GM18858 (cell line): ENCODE results near the gene ZNF217.
"Not testable (repeated sequence)": the region's sequence is repeated elsewhere in the genome, so short reads cannot be mapped to it uniquely, and the experiment has no call there.

ENCODE experiments used
- ATAC-seq: cut with Tn5 transposase; IDR thresholded peaks from one replicate; pipeline ENCODE4 v1.9.1; 2021; ENCODE audit not compliant: unreplicated experiment

ZNF217 gene

DNA sequence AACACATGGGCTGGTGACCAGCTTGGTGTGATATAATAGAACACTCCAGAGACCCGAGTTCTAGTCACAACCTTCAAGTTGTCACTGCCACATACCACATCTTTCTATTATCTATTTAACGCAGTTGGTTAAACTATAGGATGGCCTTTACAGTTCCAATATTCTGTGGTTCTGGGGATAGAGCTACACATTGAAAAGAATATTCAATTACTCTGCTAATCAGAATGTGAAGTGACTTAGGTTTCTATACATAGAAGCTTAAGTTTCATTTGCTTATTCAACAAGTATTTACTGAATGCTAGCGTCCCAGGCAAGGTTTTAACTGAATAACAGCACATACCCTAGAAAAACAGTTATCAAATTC is 9.1 kb downstream of the ZNF217 start:
- ATAC-seq, result not testable (repeated sequence)

DNA sequence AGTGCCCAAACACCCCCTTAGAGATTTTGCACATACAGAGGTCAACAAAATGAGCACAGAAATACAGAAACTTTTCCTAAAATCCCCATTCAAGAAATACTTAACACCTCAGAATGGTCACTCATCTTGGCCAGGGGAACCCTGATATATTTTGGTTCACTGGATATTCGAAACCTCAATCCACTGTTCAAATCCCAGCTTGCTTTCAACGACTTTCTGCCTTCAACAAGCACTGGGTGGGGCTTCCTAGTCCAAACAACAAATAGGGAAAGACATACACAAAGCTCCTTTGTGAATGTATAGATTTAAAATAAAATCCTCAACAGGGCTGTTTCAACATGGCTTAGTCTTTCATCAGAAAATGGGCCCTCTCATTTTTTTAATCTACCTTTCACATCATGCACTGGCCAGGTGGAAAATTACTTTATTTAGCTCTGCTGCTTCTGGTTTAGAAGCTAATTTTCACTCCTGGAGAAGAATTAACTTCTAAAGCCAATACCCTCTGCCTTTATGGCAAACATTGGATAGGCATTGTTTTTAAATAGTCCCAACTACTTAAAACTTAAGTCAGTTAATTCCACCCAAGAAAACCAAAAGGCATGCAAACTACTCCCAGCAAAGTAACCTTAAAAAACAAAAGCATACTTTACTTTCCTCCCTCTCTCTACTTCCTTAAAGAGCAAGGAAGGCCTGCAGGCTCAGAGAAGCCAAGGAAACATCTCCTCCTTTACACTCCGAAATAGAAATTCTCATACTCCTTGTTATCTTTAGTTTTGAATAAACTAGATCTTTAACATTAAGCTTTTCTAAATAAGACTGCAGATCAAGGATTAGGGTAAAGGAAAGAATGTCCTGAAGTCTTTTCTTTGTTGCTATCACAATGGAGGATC is 9.7 kb downstream of the ZNF217 start:
- not testable (repeated sequence) for ATAC-seq

DNA sequence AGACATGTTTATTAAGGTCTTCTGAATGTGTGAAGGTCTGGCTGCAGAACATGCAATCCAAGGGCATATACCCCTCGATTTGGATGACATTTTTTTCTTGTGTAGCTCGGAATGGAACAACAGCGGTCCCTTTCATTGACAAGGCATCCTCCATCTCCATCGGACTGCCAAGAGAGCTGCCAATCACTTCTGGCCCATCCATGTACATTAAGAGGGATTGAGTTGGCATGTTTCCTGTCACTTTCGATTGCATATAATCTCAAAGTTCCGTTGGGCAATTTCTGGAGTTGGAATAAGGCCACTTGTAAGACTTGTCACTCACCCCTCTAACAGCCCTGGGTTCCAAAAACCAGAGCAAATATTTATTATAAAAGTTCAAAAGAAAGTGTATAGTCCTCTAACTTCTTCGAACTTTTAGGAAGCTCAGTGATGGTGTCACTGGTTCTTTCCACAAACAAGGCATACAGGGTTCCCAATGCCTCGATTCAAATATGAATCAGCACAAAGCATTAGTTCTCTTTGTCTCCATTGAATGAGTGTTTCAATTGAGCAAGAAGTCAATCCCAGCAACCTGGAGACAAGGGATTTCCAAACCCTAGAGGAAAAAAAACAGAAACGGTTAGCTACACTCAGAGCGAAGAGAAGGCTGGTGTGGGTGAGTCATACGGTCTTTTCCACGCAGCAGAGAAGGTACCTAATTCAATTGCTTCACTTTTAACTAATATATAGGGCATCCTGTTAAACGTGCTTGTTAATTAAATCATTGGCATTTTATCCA is 10.9 kb downstream of the ZNF217 start:
- no peak for ATAC-seq

DNA sequence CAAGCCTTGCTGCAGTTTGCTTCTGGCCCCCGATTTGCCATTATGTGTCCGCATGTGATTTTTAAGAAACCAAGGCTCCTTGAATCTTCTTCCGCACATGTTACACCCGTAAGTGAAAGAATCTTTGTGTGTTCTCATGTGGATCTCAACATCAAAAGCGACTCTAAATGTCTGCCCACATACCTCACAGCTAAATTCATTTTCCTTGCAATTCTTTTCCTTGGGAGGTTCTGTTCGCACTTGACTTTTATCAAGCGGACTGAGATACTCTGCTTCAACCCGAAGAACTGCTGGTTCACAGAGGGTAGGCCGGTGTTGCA is 11.4 kb downstream of the ZNF217 start:
- no peak for ATAC-seq

DNA sequence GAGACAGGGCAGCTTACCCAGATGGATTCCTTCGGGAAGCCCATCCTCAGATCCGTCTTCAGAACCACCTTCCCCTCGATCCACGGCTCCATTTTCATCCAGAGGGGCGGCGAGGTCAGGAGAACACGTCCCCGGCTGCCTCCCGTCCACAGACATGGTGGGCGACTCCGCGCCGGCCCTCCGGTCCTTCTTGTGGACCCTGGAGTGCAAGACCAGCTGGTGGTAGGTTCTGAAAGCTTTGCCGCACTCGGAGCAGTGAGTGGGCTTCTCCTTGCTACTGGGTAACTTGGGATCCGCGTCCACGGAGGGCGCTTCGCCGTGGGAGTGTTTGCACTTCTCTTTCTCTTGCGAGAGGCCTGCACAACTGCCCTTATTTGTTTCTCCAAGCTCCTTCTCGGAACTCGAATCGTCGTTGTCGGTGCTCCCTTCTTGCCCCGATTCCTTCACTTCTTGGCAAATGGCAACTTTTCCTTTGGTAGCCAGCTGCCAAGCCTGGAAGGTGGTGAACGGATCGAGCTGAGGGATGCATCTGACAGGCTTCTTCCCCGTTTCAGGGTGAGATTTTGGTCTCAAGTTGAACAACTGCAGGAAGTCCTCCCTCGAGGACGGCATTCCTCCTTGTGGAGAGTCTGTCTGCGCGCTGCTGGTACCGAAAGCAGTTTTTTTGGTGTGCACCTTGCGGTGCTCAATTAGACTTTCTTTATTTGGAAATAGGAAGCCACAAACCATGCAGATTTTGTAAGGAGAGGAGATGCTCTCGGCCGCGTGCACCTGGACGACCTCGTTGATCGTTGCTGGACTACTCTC is 12.0 kb downstream of the ZNF217 start:
- ATAC-seq, result no peak

DNA sequence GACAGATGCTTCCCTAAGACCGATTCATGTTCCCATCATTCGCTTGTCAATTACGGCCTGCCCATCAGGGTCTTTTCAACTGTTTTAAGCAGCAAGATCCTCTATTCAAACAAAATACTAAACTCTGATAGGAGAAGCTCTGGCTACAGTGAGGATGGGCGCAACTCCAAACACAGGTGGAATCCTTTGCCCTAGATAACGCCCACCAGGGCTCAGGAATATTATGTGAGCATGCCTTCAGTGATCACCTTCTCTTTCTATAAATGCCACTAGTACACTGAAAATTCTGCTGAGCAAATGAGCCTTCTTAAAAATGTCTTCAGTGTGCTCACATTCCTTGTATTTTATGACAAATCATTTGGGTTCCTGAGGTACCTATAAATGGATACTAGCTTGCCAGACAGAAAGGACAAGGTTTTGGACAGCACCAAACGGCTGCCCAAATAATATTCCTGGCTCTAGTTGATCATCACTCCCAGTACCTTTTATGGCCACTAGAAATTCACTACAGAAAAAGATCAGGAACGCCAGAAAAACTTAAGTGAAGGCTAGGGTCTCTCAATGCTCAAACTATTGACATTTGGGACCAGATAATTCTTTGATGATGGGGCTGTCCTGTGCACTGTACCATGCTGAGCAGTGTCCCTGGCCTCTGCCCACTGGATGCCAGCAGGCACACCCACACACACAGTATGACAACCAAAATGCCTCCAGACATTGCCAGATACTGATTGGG is 13.1 kb downstream of the ZNF217 start:
- ATAC-seq, result no peak

DNA sequence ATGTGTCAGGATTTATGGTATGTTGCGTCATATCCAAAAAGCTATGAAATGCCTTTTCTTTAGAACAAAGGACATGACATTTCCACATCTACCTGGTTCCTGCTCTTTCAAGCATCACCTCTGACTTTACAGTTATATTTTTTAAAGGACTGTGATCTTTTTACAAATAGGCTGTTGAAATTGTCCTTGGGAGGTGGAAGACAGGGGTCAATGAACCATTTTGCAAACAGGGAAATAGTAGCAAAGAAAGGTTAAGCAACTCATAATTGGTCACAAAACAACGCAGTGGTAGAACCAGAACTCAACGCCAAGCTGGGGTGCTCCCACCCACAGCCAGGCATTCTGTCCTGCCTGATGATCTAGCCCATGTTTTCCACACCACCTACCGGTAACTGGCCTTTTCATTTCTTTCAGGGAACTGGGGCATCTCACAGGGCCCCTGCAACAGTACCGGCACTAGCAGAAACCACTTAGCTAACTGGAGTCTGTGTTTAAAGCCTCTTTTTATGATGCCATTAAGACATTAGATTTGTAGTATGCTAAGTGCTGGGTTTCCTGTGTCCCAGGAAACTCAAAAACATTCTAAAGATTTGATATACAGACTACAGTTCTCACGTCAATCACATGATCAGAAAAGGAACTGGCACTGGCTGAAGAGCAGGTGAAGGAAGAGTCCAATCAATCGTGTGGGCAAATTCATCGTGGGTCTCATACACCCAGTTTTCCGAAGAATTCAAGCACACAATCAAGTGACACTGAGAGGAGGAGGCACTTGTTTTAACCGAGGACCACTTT is 13.9 kb downstream of the ZNF217 start:
- no peak for ATAC-seq

DNA sequence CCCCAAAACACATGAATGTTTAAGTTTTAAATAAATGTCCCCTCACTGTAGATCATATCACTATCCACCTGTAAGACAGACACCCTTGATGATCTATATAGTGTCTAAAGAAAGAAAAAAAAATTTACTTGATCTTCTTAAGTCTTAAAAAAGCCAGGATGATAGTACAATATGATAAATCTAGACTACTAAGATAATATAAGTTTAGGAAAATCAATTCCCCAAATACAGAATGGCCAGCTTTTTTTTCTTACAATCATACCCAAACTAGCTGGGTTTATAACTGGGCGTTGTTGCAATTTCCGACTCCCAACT is 14.4 kb downstream of the ZNF217 start:
- ATAC-seq, result no peak

DNA sequence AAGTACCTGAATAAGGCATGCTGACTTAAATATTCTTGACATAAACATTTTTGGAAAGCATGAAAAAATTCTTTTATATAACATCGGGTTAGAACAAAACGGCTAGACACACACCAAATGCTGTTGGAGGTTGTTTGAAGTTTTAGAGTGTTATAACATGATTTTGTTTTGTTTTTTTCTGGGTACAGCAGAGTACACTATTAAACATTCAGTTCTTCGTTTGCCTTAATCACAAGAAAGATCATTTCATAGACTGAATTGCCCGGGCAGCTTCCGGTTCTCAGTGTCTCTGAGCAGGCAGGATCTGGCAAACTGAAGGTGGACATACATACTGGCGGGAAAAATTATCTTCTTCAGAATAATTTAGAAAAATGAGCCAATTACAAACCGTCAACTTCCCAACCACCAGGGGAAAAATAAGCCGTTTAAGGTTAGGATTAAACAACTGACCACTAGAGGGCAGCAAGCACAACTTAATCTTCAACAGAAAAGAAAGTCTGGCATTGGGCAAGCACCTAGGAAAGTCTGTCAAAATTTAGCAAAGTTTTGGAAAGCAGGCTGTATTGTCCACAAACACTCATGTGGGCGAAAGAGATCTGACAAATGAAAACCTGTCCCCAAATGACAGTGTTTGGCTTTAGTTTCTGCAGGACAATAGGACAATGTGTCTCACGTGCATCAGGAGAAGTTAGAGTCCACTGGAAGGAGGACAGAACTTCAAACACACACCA is 15.0 kb downstream of the ZNF217 start:
- no peak for ATAC-seq

DNA sequence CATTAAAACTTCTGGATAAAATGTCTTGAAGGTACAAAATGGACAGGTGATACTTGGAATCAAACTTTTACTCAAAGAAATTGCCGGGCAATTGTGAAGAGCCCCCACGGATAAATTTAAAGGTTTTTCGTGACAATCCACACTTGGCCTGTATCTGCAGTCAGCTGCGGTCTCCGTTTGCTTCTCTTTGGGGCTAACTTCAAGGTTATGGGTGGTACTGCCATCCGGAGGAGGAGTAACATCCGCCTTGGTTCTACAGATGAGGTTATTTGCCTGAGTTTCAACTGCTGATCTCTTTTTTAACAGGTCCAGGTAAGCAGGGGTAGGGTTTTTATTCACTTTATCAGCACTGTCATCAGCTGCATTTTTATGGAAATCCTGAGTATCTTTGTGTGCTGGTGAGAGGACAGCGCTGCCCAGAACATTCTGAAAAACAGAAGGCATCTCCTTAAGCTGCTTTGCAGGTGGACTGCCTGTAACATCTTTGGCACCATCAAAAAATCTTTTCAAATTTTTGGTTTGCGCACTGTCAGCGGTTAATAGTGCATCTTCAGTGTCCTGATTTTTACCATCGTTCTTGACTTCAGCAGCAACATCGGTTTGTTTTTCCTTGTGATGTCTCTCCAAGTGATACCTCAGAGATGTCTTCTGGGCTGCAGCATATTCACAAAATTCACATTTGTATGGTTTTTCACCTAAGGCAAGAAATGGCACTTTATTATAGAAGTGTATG is 16.9 kb downstream of the ZNF217 start:
- no peak for ATAC-seq

DNA sequence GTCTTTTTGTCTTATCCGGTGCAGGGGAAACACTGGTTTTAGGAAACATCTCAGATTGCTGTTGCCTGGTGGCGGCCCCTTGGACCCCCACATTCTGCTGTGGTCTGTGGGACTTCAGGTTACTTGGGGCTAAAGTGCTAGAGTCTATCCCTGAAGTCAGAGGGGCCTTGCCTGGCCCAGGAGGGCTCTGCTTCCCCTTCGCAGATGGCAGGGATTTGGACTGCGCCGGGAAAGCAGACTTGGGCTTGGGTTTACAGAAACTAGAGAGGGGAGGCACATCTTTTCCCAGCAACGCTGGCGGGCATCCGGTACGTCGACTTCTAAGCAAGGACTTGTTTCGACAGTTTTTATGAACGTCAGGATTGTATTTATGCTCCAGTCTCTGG is 17.5 kb downstream of the ZNF217 start:
- no peak for ATAC-seq

DNA sequence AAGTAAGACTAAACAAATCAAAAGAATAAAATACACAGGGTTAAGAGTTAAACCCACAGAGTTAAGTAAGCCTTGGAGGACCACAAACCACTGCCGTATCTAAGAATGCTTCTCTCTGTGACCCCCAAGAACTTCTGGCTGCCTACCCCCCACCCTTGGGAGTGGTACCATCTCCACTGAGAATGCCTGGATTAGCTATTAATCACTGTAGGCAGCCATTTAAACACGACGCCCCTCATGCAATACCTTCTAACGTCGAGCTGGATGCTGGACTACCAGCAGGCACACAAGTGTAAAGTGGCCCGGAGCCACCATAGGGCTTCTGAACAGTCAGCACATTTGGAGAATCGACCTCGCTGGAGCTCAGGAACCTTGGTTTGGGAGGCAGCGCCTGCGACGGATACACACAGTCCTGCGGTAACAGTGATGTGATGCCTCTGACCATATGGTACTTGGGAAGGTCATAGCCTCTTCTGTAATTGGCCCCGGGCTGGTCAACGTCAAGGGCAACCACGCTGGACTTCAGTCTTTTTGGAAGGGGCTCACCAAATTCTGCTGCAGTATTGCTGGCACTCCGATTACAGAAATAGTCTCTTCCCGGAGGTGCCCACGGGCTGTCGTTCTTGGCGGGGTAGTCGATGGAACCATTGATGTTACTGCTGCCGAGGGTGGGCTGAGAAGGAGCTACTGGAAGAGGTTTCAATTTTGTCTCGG is 18.0 kb downstream of the ZNF217 start:
- no peak for ATAC-seq

DNA sequence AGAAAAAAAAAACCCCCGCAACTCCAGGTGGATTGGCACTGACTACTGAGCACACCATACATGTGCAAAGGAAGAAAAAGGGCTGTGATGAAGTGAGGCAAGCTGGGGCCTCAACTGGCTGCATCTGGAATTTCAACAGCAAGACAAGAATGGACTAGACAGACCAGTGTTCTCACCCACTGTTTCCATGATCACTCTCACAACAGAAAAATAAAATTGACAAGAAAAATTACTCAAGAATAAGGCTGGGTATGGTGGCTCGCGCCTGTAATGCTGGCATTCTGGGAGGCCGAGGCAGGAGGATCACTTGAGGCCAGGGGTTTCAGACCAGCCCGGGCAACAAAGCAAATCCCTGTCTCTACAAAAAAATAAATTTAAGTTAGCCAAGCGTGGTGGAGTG is 18.8 kb downstream of the ZNF217 start:
- ATAC-seq, result no peak

DNA sequence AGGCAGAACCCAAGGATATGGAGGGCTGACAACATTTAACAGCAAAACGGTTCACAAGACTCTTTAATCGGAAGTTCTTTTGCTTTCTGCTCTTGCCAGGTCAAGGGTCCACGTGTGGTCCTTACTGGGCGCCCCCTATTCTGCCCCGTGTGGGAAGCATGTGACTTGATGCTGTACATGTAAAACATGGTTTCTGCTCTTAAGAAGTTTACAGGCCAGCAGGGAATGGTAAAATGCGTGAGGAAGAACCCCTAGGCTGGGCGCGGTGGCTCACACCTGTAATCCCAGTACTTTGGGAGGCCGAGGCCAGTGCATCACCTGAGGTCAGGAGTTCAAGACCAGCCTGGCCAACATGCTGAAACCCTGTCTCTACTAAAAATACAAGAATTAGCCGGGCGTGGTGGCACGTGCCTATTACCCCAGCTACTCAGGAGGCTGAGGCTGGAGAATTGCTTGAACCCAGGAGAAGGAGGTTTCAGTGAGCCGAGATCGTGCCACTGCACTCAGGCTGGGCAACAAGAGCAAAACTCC is 19.3 kb downstream of the ZNF217 start:
- ATAC-seq, result no peak

DNA sequence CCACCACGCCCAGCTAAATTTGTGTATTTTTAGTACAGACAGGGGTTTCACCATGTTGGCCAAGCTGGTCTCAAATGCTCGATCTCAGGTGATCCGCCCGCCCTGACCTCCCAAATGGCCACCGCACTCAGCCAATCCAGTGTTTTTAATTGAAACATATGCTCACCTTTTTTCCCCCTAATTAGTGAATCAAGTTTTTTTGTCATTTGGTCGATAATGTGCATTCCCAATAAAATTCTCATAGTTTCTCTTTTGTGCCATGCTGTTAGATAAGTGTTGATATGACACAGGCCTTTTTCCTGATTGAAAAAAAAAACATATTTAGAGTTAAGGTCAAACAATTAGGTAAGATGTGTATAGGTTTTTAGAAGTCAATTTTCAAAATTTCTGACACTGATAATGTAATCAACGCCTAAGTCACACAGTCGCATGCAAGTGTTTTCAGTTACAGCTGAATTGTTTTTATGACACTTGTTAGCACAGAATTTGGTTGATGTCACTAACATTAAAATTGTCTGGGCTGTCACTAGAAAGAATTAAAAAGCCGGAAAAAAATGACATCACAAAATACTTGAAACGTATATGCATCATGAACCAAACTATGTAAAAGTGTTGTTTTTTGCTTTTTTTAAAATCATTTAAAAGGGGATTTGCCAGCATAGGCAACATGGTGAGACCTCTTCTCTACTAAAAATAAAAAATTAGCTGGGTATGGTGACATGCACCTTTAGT is 21.9 kb downstream of the ZNF217 start:
- no peak for ATAC-seq

DNA sequence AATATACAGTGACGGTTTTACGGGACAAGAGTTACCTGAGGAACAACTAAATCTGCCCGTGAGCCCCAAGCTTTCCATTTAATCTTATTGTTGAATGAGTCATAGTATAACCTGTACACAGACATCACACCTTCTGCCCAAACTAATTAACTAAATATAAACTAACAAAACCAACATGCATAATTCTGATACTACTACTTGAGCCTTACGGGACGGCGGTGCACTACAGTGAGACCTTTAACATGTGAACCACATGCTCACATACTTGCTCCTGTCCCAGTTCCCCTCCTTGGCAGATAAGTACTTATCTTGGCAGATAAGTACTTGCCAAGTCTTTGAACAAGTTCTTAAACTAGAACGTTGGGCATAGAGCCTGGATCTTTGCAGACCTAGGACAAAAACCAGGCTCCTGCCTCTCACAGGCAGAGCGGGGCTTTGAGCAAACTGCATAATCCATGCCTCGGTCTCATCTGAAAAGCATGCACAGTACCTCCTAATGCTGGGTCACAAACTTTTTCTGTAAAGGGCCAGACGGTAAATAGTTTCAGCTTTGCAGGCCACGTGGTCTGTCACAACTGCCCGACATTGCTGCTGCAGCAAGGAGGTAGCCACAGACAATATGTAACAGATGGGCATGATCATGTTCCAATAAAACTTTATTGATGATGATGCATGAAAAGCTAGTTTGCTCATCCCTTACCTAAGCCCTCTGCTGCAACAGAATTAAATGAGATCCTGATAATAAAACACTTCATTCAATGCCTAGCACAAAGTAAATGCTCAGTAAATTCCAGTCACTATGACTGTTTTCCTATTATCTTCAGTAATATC is 23.0 kb downstream of the ZNF217 start:
- ATAC-seq, result no peak
